ENCODE data around the gene RNF157.

- TF ChIP-seq CTCF (conservative IDR thresholded peaks at IDR 0.05; ENCODE audit: low read depth, low read length) (no peak), POLR2A (IDR thresholded peaks at IDR 0.05; ENCODE audit: low read depth, low read length) (no peak)
These were observed 133.6 kb downstream of the RNF157 start for GRCh38 chr17:76106703-76107102.

Measured in IMR-90 (cell line).